ENCODE results near the gene ZNF783.

DNA sequence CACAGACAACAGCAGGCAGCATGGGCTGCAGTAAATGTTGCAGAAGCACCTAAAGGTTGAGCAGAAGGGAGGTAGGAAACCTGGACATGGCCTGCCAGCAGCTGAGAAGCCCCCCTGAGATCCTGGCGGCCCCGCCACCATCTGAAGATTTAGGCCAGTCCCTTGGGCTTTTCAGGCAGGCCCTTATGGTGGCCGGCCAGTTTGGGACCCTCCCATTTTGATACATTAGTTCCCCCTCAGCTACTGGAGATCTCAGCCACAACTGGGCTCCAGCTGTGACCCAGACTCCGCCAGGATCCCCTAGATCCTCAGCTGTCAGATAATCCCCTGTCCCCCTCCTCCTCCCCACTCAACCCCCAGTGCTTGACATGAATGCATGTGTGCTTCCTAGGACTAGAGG is 34.4 kb downstream of the ZNF783 start:
- TF ChIP-seq, protein P1, sequence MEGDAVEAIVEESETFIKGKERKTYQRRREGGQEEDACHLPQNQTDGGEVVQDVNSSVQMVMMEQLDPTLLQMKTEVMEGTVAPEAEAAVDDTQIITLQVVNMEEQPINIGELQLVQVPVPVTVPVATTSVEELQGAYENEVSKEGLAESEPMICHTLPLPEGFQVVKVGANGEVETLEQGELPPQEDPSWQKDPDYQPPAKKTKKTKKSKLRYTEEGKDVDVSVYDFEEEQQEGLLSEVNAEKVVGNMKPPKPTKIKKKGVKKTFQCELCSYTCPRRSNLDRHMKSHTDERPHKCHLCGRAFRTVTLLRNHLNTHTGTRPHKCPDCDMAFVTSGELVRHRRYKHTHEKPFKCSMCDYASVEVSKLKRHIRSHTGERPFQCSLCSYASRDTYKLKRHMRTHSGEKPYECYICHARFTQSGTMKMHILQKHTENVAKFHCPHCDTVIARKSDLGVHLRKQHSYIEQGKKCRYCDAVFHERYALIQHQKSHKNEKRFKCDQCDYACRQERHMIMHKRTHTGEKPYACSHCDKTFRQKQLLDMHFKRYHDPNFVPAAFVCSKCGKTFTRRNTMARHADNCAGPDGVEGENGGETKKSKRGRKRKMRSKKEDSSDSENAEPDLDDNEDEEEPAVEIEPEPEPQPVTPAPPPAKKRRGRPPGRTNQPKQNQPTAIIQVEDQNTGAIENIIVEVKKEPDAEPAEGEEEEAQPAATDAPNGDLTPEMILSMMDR (conservative IDR thresholded peaks at IDR 0.05) = no peak
- TF ChIP-seq EZH2 (IDR thresholded peaks at IDR 0.05; ENCODE audit: low read depth) = no peak

Data from PC-9 (cell line).